Activated CD4-positive, CD25-positive, alpha-beta regulatory T cell (primary cell): Measurements from ENCODE around the gene RFPL1.
"Not testable (repeated sequence)": the region's sequence is repeated elsewhere in the genome, so short reads cannot be mapped to it uniquely, and the experiment has no call there.

Source experiments
- DNase-seq, 4 experiments: peaks; one replicate each; lab custom pipeline; 2025; lab: John Stamatoyannopoulos, UW

The RFPL1 gene

DNA sequence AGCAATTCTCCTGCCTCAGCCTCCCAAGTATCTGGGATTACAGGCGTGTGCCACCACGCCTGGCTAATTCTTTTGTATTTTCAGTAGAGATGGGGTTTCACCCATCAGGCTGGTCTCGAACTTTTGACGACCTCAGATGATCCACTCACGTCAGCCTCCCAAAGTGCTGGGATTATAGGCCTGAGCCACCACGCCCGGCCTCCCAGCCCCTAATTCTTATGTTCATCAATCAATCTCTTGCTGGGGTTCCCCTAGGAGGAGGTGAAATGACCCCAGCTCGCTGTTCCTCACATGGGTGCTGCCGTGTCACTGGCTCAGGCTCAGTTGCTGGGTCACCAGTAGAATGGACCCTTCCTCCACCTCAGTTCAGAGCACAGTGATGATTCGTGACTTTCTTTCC lies at the start of gene RFPL1:
Gene RFPL1 (plus strand): TSS at position 301 of the 400 bp plus-strand sequence.
- DNase-seq: not testable (repeated sequence)

DNA sequence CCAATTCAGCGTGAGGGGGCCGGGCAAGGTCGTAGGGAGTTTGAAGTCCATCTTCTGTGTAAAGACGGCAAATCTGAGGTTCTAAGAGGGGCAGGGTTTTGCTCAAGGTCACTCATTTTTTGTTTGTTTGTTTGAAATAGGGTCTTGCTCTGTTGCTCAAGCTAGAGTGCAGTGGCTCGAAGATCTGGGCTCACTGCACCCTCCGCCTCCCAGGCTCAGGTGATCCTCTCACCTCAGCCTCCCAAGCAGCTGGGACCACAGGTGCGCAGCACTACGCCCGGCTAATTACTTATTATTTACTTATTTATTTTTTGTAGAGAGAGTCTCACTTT lies 49.7 kb upstream of the RFPL1 start:
- no peak for DNase-seq

DNA sequence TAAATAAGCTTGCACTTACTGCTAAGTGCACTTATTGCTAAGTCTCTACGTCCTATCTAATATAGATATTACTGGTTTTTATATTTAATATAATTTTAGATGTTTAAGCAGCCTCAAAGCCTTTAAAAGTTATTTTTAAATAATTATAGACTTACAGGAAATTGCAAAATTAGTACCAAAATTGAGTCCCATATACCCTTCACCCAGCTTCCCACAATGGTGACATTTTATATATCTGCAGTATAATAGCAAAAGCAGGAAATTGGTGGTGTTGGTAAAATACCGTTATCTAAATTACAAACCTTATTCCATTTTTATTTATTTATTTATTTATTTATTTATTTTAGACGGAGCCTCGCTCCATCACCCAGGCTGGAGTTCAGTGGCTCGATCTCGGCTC lies 48.1 kb upstream of the RFPL1 start:
- DNase-seq: no peak

GRCh38 chr22:29391546-29391945 lies 46.8 kb upstream of the RFPL1 start:
- no peak for DNase-seq

DNA sequence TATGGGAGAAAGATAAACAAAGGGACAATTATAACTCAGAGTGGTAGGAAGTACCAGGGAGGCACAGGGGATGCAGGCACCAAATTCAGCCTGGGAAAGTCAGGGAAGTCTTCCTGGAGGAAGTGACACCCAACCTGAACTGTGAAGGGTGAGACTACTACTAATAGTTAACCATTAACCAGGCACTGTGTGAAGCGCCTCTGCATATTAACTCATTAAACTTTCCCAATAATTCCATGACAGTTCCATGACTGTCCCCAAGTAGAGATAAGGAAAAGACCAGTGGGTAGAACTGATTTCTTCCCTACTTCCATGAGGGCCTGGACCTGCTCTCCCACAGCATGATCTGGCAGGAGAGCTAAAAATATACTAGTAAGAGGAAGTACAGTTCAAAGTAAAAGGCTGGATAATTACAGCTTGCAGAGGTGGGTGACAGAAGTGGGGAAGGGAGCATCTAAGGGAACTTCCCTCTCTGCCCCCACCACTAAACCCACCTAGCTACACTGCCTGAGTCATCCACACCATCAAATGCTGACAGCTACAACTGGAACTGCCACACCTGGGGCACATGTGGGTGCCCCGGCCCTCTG lies 45.3 kb upstream of the RFPL1 start:
- DNase-seq: no peak

GRCh38 chr22:29394931-29395581 lies 43.3 kb upstream of the RFPL1 start:
- DNase-seq: peak; percentile 23 to 29 (median 26)

GRCh38 chr22:29396126-29396525 lies 42.3 kb upstream of the RFPL1 start:
- DNase-seq: no peak

DNA sequence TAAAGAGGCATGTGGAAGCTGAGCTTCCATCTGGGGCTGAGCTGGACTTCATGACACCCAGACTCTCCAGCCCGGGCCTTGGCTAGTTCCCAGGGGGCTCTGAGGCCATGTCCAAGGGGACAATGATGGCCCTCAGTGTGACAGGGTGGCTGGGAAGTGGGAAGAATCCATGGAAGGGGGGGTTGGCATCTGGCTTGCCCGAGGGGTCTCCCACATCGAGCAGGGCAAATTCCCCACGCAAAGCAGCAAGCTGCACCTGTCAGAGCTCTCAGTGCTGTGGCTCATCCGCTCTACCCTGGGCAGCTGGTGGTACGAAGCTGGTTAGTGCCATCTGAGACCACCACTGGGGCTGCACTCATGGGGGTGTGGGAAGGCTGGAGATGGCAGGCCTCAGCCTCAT lies 40.6 kb upstream of the RFPL1 start:
- no peak for DNase-seq

DNA sequence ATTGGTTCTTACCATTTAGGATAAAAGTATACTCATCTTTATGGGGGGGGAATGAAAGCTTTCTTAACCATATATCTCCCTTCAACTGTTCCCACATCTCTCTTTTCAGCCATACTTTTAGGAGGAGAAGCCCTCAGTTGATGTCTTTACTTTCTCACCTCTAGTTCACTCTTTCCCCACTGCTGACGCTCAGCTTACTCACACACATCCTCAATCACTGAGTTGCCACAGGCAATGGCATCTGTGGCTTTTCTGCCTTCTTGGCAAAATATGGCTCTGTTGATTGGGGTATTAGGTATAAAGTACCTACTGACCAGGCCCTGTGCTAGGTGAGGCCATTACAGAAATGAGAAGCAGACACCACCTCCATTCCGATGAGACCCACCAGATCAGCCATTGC lies 37.8 kb upstream of the RFPL1 start:
- DNase-seq: no peak

- DNase-seq: not testable (repeated sequence)
Observed at GRCh38 chr22:29401538-29401937, 36.8 kb upstream of the RFPL1 start.

- DNase-seq: no peak
Observed at GRCh38 chr22:29408940-29409339, 29.4 kb upstream of the RFPL1 start.

DNA sequence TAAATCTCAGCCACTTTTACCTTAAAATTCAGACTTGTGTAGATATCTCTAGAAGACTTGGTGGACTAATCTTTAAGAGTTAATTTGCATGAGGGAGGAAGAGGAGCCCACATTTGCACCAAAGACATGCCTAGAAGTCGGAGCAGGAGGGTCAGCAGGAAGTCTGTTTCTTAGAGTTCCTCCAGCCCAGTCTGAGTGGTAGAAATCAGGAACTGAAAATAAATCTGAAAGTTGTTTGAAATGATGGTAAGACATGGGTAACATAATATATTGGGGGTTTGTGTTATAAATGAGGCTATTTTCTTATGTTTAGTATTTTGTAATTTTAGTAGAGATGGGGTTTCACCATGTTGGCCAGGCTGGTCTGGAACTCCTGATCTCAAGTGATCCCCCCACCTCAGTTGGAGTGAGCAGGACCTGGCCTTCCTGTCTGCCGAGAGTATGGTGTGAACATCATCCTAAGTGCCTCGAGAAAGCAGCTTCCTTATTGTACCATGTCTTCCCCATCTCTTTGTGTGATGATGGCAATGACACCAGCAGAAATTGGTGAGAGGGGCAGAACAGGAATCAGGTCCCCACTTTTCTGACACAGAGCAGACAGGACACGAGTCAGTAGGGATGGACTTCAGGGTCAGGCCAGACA lies 26.7 kb upstream of the RFPL1 start:
- not testable (repeated sequence) for DNase-seq

GRCh38 chr22:29412772-29413171 lies 25.6 kb upstream of the RFPL1 start:
- not testable (repeated sequence) for DNase-seq

DNA sequence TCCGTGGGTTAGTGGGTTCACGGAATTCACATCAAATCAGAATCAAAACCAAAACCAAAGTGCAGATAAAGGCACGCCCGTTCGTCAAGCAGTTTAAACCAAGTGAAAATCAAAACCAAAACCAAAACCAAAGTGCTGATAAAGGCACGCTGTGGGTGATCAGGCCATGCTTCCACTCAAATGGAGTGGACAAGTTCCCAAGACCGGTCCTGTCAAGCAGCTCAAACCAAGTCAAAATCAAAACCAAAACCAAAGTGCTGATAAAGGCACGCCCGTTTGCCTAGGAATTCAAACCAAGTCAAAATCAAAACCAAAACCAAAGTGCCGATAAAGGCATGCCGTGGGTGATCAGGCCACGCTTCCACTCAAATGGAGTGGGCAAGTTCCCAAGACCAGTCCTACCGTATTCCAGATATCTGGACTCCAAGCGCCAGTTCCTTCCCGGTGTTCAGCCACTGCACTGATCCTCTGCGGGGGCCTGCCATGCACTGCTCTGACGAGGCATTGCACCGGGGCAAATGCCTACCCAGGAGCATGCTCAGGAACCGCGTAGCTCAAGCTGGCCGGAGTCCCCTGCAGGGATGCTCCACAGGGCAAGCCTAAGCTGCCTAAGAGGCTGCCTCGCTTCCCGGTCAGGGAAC lies 23.3 kb upstream of the RFPL1 start:
- DNase-seq: peak in 3 of 4 experiments; percentile 5 to 32 (median 8)

DNA sequence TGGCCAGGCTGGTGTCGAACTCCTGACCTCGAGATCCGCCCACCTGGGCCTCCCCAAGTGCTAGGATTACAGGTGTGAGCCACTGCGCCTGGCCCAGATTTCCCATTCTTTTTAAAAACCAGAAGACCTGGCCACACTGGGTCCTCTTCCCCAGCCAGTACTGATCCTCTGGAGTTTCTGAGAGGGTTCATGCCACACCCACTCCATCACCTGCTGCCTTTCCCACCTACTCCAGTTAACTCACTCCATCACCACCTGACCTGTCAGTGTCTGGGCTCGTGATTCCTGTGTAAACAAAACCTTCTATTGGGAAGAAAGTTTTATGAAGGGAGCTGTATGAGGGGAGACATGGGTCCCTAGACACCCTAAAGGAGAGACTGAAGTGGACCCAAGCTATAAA lies 19.7 kb upstream of the RFPL1 start:
- not testable (repeated sequence) for DNase-seq

- no peak for DNase-seq
Observed at GRCh38 chr22:29426476-29426875, 11.9 kb upstream of the RFPL1 start.

DNA sequence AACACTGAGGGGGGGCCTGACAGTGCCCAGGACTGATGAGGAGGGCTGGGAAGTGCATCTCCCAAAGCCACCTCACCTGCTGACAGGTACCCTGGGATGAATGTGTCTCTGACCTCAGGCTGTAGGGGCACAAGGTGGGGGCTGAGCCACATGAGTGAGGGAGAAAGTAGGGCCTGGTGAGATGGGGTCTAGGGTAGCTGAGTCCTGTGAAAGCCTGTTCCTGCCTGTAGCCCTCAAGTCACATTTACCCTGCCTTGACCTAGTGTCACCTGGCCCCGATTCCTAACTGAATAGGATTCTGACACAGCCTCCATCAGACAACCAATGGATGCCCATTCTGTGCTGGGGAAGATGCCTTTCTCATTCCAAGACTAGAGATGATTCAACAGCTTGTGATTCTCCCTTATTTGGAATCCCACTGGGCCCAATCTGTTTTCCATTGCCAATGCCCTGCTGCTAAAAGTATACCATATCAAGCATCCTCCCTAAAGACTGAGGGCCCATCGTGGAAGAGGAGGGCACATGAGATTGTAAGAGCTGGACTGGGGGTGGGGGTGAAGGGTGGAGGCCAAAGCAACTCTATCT lies 11.1 kb upstream of the RFPL1 start:
- DNase-seq: no peak

- DNase-seq: no peak
Observed at GRCh38 chr22:29431986-29432385, 6.4 kb upstream of the RFPL1 start.

GRCh38 chr22:29433856-29434255 lies 4.5 kb upstream of the RFPL1 start:
- DNase-seq: no peak

- no peak for DNase-seq
Observed at GRCh38 chr22:29434288-29434687, 4.1 kb upstream of the RFPL1 start.

- no peak for DNase-seq
Observed at GRCh38 chr22:29435236-29436136, 2.9 kb upstream of the RFPL1 start.

GRCh38 chr22:29442976-29443375 lies 4.6 kb downstream of the RFPL1 start:
- no peak for DNase-seq
